K562 (cell line): Measurements from ENCODE around the gene ELMO3. TPM values are rescaled to one million over a fixed set of nuclear protein-coding genes. Genes with fewer than 3 reads are reported as not detected.

Experiments
- CC2D1A ChIP-seq: fragments of 450-650 bp; IDR thresholded peaks from 2 replicates; pipeline ENCODE4 v1.6.1; 2017; ENCODE audit warnings: mild to moderate bottlenecking
- CCNT2 ChIP-seq: IDR thresholded peaks from 2 replicates; pipeline ENCODE4 v1.6.1; 2011; ENCODE audit warnings: borderline replicate concordance, low read depth, mild to moderate bottlenecking, moderate library complexity, mixed read lengths, low read length; ENCODE audit not compliant: insufficient read length; ENCODE audit errors: extremely low read depth
- E2F6 ChIP-seq, 2 experiments: IDR thresholded peaks; 2 replicates each; pipeline ENCODE4 v1.6.1; 2011; ENCODE audit warnings: borderline replicate concordance in 1 of 2, control low read depth in 1 of 2, low read depth in 1 of 2, low read length in 1 of 2, mild to moderate bottlenecking in 1 of 2, mixed read lengths in 1 of 2, moderate library complexity in 1 of 2; ENCODE audit not compliant: insufficient read depth in 1 of 2, insufficient read length in 1 of 2, poor library complexity in 1 of 2, severe bottlenecking in 1 of 2; ENCODE audit errors: extremely low read depth in 1 of 2
- FOXJ2 ChIP-seq: fragments of 200-800 bp; sonication (Bioruptor generic); IDR thresholded peaks from 2 replicates; pipeline ENCODE4 v1.6.1; 2016; ENCODE audit warnings: missing genetic modification characterization, missing compliant biosample characterization
- FOXP4 ChIP-seq: sonication (generic); formaldehyde crosslinking; IDR thresholded peaks from 2 replicates; pipeline ENCODE4 v1.8.0; 2022; ENCODE audit warnings: mild to moderate bottlenecking, missing genetic modification reagents, borderline replicate concordance
- MTA1 ChIP-seq: fragments of 450-650 bp; IDR thresholded peaks from 2 replicates; pipeline ENCODE4 v1.6.1; 2017; ENCODE audit warnings: borderline replicate concordance
- NRF1 ChIP-seq, 2 experiments: fragments of 450-650 bp; IDR thresholded peaks in 1 of 2; conservative IDR thresholded peaks in 1 of 2; 2 replicates each; pipeline ENCODE4 v1.6.1; 2014; ENCODE audit warnings: mild to moderate bottlenecking in 2 of 2
- OTX1 ChIP-seq: fragments of 450-650 bp; formaldehyde crosslinking; IDR thresholded peaks from 2 replicates; pipeline ENCODE4 v1.4.0; 2022; ENCODE audit warnings: mild to moderate bottlenecking
- PHTF2 ChIP-seq: fragments of 250-450 bp; sonication (Bioruptor Pico); IDR thresholded peaks from 2 replicates; pipeline ENCODE4 v1.5.0; 2021; ENCODE audit warnings: mild to moderate bottlenecking
- RBM14 ChIP-seq: fragments of 200-400 bp; formaldehyde crosslinking; IDR thresholded peaks from 2 replicates; pipeline ENCODE4 v1.6.1; 2018; ENCODE audit warnings: low read depth, mild to moderate bottlenecking, low read length, moderate library complexity, borderline replicate concordance; ENCODE audit not compliant: insufficient read depth
- SMARCA5 ChIP-seq: fragments of 450-650 bp; IDR thresholded peaks from 2 replicates; pipeline ENCODE4 v1.6.1; 2016
- SMARCE1 ChIP-seq: fragments of 450-650 bp; IDR thresholded peaks from 2 replicates; pipeline ENCODE4 v1.7.1; 2016; ENCODE audit warnings: mild to moderate bottlenecking
- SP1 ChIP-seq: sonication (generic); formaldehyde crosslinking; IDR thresholded peaks from 2 replicates; pipeline ENCODE4 v1.8.1; 2022; ENCODE audit warnings: mild to moderate bottlenecking, missing genetic modification reagents
- ZBTB9 ChIP-seq: fragments of 450-650 bp; formaldehyde crosslinking; IDR thresholded peaks from 2 replicates; pipeline ENCODE4 v1.4.0; 2020; ENCODE audit warnings: mild to moderate bottlenecking, moderate library complexity
- polyA plus RNA-seq, 8 experiments: library from polyadenylated mRNA; depleted of rRNA in 4 of 8; stranded (reverse) in 5 of 8; unstranded in 3 of 8; fragments of >200 nt; fragmentation: Nextera tagmentation in 2 of 8; fragmentation: Illumina TruSeq in 1 of 8; extraction: Ambion mirVana in 2 of 8; extraction: Trizol in 1 of 8; gene quantifications; 2 replicates each; pipeline versions ENCODE4 v1.2.1 to v1.2.3, GENCODE V29; 2011 to 2014; ENCODE audit warnings: inconsistent platforms in 1 of 8, missing spikeins in 1 of 8
- total RNA-seq, 7 experiments: library from RNA; depleted of rRNA in 6 of 7; stranded (reverse); fragments of >200 nt in 6 of 7; fragmentation: Illumina TruSeq in 2 of 7; extraction: Trizol in 2 of 7; gene quantifications; 2 replicates each; pipeline versions ENCODE4 v1.2.1 to v1.2.3, GENCODE V29; 2011 to 2021; ENCODE audit warnings: low replicate concordance in 1 of 7
- TF ChIP-seq, protein P1 (sequence below): sonication (generic); formaldehyde crosslinking; IDR thresholded peaks from 2 replicates; pipeline ENCODE4 v1.8.0; 2023; ENCODE audit warnings: mild to moderate bottlenecking, missing genetic modification reagents
- TF ChIP-seq, protein P2 (sequence below), 3 experiments: fragments of 200-800 bp in 1 of 3; fragments of 250-450 bp in 1 of 3; fragments of 450-650 bp in 1 of 3; sonication (Bioruptor Pico) in 1 of 3; sonication (Bioruptor generic) in 1 of 3; formaldehyde crosslinking in 1 of 3; IDR thresholded peaks; 2 replicates each; pipeline versions ENCODE4 v1.6.1 to v1.8.0; 2016 to 2022; ENCODE audit warnings: mild to moderate bottlenecking in 2 of 3, missing genetic modification characterization in 2 of 3, missing compliant biosample characterization in 1 of 3, moderate library complexity in 1 of 3

Gene ELMO3
- total and polyA plus RNA-seq, 9 of the 15 experiments (the other 6 are each of a cell fraction or from before 2014, with no cell fraction given): 0.04 to 5.1 (median 1.5) TPM

GRCh38 chr16:67246081-67246755 is 47.3 kb downstream of the ELMO3 start (continued):
- TF ChIP-seq, protein P1, sequence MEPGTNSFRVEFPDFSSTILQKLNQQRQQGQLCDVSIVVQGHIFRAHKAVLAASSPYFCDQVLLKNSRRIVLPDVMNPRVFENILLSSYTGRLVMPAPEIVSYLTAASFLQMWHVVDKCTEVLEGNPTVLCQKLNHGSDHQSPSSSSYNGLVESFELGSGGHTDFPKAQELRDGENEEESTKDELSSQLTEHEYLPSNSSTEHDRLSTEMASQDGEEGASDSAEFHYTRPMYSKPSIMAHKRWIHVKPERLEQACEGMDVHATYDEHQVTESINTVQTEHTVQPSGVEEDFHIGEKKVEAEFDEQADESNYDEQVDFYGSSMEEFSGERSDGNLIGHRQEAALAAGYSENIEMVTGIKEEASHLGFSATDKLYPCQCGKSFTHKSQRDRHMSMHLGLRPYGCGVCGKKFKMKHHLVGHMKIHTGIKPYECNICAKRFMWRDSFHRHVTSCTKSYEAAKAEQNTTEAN (CRISPR knock-in tag): 0 out of 2 replicates have a peak, but pooled peaks have one; percentile 47
- TF ChIP-seq FOXJ2 (tag): no peak
- peak; percentile 79 for TF ChIP-seq ZBTB9
- TF ChIP-seq, protein P2, sequence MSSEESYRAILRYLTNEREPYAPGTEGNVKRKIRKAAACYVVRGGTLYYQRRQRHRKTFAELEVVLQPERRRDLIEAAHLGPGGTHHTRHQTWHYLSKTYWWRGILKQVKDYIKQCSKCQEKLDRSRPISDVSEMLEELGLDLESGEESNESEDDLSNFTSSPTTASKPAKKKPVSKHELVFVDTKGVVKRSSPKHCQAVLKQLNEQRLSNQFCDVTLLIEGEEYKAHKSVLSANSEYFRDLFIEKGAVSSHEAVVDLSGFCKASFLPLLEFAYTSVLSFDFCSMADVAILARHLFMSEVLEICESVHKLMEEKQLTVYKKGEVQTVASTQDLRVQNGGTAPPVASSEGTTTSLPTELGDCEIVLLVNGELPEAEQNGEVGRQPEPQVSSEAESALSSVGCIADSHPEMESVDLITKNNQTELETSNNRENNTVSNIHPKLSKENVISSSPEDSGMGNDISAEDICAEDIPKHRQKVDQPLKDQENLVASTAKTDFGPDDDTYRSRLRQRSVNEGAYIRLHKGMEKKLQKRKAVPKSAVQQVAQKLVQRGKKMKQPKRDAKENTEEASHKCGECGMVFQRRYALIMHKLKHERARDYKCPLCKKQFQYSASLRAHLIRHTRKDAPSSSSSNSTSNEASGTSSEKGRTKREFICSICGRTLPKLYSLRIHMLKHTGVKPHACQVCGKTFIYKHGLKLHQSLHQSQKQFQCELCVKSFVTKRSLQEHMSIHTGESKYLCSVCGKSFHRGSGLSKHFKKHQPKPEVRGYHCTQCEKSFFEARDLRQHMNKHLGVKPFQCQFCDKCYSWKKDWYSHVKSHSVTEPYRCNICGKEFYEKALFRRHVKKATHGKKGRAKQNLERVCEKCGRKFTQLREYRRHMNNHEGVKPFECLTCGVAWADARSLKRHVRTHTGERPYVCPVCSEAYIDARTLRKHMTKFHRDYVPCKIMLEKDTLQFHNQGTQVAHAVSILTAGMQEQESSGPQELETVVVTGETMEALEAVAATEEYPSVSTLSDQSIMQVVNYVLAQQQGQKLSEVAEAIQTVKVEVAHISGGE (CRISPR knock-in tag; IDR thresholded peaks at IDR 0.05): 0 out of 6 replicates have a peak, but pooled peaks of 1 of the 3 experiments have one; percentile 25
- no peak for TF ChIP-seq SMARCA5
- peak; percentile 75 to 90 for TF ChIP-seq E2F6 (IDR thresholded peaks at IDR 0.05; ENCODE audit: borderline replicate concordance in 1 of 2, extremely low read depth in 1 of 2, insufficient read depth in 1 of 2, insufficient read length in 1 of 2, low read depth in 1 of 2, low read length in 1 of 2, poor library complexity in 1 of 2, severe bottlenecking in 1 of 2)
- 0 out of 2 replicates have a peak, but pooled peaks have one; percentile 26 for TF ChIP-seq FOXP4
- no peak for TF ChIP-seq MTA1
- peak; percentile 48; the same call in 1 of the 2 replicates for TF ChIP-seq OTX1 (CRISPR knock-in tag)
- no peak for TF ChIP-seq PHTF2 (CRISPR knock-in tag)
- no peak for TF ChIP-seq CC2D1A
- TF ChIP-seq CCNT2: peak; percentile 41
- peak in 1 of 2 experiments; percentile 47; a peak in 2 of 4 replicates for TF ChIP-seq NRF1 (conservative IDR thresholded peaks at IDR 0.05 in 1 of 2, IDR thresholded peaks at IDR 0.05 in 1 of 2)
- TF ChIP-seq SP1 (CRISPR knock-in tag): peak; percentile 73
- TF ChIP-seq RBM14: no peak
- peak; percentile 42; the same call in 1 of the 2 replicates for TF ChIP-seq SMARCE1
